ENCODE measurements around the gene RAPGEFL1.

- TF ChIP-seq POLR2AphosphoS5 (IDR thresholded peaks at IDR 0.05), result no peak
- TF ChIP-seq EP300 (IDR thresholded peaks at IDR 0.05), result no peak
Measured at GRCh38 chr17:40176754-40177110, 538 bp upstream of the RAPGEFL1 start.
